Measurements from ENCODE around the gene CHI3L2. TPM values are rescaled to one million over a fixed set of nuclear protein-coding genes. Genes with fewer than 3 reads are reported as not detected.
A peak's percentile ranks its signal among the peaks of the same experiment; 100 is the strongest.

CHI3L2 gene
- total RNA-seq, 1 donor from 2014 or later = 0.23 TPM

DNA sequence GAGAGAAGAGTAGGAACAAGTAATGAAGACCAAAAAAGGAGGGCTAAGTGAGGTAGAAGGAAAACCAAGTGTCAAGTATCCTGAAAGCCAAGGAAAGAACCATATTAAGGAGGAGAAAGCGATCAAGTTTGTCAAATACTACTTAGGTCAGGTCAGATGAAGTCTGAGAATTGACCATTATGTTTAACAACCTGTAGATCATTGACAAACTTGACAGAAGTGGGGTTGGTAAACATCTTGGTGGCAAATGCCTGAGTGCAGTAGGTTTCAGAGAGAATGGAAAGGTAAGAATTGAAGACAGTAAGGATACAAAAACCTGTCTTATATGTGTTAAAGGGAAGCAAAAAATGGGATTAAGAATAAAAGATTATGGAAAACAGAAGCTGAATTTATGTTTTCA, 59.4 kb downstream of the CHI3L2 start:
- ATAC-seq (no peak), DNase-seq (ENCODE audit: low spot score) (no peak)

DNA sequence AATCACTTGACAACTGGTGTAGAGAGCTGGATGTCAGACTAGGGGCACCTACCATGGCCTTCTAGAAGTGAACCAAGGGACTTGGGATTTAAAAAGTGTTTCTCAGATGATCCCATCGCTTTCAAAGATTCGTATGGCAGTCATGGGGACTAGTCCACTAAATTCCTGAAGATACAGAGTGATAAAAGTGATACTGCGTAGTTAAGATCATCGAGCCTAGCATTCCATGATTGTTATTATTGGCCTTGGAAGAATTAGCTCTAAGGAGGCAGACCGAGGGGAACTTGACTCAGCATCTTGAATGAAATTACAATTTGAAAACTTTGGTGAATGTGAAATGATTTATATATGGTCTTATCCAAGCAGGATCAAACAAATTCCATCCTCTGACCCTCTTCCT, 61.9 kb downstream of the CHI3L2 start:
- DNase-seq (ENCODE audit: low spot score) (no peak), ATAC-seq (no peak)

DNA sequence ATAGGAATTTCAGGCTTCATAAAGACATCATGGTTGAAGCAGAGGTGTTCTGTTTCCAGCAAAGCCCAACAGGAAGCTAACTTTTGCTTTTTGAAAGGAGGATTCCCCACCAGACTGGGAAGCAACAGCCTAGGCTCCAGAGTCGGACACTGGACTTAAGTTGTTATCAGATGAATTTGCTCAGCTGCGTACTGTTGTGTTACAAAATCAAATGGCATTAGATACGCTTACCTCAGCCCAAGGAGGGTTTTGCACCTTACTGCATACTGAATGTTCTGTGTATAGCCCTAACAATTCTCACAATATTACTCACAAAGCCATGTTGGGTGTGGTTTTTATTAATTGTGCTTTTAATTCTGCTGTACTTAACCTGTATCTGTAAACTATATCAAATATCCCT, 62.6 kb downstream of the CHI3L2 start:
- DNase-seq (ENCODE audit: low spot score) (no peak), ATAC-seq (peak; percentile 66)

DNA sequence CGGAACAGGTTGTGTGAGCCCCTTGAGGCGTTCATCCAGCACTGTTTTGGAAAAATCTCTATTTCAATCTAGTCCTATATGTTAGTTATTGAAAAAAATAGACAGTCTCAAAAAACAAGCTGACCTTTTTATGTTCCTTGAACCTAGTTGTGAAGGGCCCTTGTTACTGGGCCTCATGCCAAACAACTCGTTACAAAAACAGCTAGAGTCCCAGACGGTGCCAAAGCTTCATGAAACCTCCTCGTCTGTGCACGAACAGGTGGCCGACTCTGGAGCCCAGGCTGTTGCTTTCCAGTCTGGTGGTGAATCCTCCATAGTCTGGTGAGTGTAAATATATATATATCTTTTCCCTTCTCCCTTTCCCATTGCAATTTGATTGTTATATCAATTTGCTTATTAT, 63.1 kb downstream of the CHI3L2 start, which contains the start of gene CHIA:
Gene CHIA, plus strand, starts transcription at position 222 of the 400 bp plus-strand sequence. CDS start 19,617 bp downstream, outside the sequence.
- ATAC-seq = peak; percentile 89
- DNase-seq (ENCODE audit: low spot score) = no peak

Other genes starting within 250 kb of the CHI3L2 start
- 15.0 TPM for gene DRAM2, start 87.6 kb upstream of the CHI3L2 start, total RNA-seq
- 26.6 TPM for gene CEPT1, start 87.5 kb upstream of the CHI3L2 start, total RNA-seq
- gene DENND2D, start 27.1 kb upstream of the CHI3L2 start, total RNA-seq = 14.9 TPM
- gene CHIA, start 63.1 kb downstream of the CHI3L2 start, total RNA-seq = 0.15 TPM
- 4.7 TPM for gene OVGP1, start 200.0 kb downstream of the CHI3L2 start, total RNA-seq
- 15.7 TPM for gene WDR77, start 221.5 kb downstream of the CHI3L2 start, total RNA-seq
- gene ATP5PB, start 221.8 kb downstream of the CHI3L2 start, total RNA-seq = 130 TPM
- gene C1orf162, start 246.3 kb downstream of the CHI3L2 start, total RNA-seq = 6.8 TPM

All from left lobe of liver (tissue), 2 donors.